ENCODE results near the gene LOXL3.
"Not testable (repeated sequence)": the region's sequence is repeated elsewhere in the genome, so short reads cannot be mapped to it uniquely, and the experiment has no call there.

The LOXL3 gene

DNA sequence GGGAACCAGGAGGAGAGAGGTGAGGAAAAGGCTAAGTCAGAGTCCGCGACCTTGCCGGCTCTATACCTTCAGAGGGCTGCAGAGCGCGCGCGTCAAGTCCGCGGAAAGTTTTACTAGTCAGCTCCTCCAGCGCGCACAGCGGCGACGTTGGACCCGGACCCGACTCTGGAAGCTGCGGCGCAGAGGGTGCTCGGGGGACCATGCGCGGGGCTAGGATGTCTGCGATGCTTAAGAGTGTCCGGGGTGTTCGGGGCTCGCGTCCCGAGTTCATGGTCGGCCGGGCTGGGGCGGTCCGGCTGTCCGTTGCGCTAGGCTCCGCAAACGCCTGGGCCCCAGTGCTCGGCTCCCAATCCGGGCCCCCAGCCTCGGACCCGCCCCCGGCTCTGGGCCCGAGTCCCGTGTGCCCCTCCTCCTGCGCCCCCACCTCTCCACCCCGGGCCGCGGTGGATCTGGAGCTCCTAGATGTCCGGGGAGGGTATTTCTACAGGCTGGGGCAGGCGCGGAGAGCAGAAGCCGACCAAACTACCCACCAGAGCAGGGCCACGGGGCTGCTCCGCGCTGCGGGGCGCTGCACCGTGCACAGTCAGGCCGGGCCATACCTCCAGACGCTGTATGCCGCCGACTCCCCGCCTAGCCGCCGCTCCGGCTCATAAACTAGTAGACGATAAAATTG lies 54.3 kb downstream of the LOXL3 start, which contains the start of gene LBX2:
TSS of gene LBX2 (minus strand) at position 337 of the 673 bp plus-strand sequence. CDS start at position 271, 66 bp downstream.
- ATAC-seq: peak; percentile 42
- H3K9me3 Mint-ChIP-seq: no peaks in the 10 kb centered on the region
- peak within 1 kb of the TSS; percentile 59 to 66 for H3K27ac Mint-ChIP-seq
- peak in 1 of 2 donors; percentile 37 for DNase-seq
- peak within 1 kb of the TSS; percentile 88 to 89 for H3K4me3 Mint-ChIP-seq
- peaks cover 71% of the 10 kb centered on the region for H3K27me3 Mint-ChIP-seq
- peaks cover 56% of the 10 kb centered on the region for H3K4me1 Mint-ChIP-seq

DNA sequence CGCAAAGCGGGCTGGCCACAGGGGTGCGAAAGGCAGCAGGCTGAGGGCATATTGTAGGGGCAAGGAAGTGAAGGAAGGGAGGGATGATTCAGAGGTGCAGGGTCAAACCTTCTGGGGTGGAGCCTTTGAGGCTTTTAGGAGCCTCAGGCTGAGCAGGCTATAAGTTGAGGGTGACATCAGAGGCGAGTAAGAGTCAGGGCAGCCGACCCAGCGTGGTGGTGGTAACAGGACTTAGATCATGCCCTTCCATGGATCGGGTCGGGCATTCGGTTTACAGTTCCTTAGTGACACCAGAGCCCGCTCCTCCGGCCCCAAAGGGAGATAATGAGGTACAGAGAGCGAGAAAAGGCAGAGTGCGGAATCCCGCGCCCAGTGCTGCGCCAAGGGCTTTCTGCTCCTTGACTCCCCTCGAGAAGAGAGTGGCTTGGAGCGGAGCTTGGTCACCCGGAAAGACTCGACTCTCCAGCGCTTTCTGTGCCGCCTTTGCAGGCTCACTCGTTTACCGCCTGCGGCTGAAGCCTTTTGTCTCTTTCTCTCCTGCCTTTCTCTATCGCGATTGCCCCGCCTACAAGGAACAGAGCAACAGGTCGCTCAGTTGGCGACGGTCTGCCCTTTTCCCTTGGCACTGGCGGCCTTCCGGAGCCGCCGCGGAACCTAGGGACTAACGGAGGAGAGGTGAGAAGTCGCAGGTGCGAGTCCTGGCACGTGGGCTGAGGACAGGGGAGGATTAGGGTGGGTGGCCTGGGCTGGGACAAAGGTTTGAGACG lies 55.1 kb downstream of the LOXL3 start:
- Mint-ChIP-seq H3K27ac (peak overlapping the region; percentile 59 to 66), H3K27me3 (peaks cover 64% of the 10 kb centered on the region), H3K4me1 (peaks cover 49% of the 10 kb centered on the region), H3K9me3 (no peaks in the 10 kb centered on the region), H3K4me3 (peak overlapping the region; percentile 88 to 89)
- peak; percentile 56 for ATAC-seq
- DNase-seq: peak in 1 of 2 donors; percentile 40

DNA sequence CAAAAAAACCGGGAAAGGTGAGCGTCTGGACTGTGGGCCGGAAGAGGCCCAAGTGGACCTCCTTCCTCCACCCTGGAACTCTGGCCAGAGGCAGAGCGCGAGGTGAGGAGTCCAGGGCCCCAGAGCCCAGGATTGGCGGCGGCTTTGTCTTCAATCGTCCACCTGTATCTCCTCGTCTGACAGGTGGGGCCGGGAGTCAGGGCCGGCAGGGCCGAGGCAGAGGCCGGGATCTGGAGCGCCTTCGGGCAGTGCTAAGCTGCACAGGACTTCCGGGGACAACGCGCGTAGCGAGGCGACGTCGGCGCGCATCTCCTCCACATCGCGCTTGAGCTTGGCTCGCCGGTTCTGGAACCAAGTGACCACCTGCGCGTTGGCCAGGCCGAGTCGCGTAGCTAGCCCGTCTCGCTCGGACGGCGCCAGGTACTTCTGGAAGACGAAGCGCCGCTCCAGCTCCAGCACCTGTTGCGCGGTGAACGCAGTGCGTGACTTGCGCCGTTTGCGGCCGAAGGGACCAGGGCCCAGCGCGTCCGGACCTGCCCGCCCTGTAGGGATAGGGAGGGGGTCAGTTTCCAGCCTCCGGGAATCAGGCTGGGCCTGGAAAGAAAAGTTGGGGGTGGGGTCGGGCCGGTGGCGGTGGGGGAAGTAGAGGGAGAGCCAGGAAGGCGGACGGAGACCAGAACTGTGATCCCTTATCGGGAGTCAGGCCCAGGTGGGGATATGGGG lies 55.8 kb downstream of the LOXL3 start:
- peak overlapping the region; percentile 88 to 89 for H3K4me3 Mint-ChIP-seq
- DNase-seq (peak in 1 of 2 donors; percentile 35), ATAC-seq (peak; percentile 44)
- H3K9me3 Mint-ChIP-seq: no peaks in the 10 kb centered on the region
- H3K4me1 Mint-ChIP-seq: peaks cover 41% of the 10 kb centered on the region
- H3K27me3 Mint-ChIP-seq: peaks cover 56% of the 10 kb centered on the region
- H3K27ac Mint-ChIP-seq: peak overlapping the region; percentile 56 to 59

DNA sequence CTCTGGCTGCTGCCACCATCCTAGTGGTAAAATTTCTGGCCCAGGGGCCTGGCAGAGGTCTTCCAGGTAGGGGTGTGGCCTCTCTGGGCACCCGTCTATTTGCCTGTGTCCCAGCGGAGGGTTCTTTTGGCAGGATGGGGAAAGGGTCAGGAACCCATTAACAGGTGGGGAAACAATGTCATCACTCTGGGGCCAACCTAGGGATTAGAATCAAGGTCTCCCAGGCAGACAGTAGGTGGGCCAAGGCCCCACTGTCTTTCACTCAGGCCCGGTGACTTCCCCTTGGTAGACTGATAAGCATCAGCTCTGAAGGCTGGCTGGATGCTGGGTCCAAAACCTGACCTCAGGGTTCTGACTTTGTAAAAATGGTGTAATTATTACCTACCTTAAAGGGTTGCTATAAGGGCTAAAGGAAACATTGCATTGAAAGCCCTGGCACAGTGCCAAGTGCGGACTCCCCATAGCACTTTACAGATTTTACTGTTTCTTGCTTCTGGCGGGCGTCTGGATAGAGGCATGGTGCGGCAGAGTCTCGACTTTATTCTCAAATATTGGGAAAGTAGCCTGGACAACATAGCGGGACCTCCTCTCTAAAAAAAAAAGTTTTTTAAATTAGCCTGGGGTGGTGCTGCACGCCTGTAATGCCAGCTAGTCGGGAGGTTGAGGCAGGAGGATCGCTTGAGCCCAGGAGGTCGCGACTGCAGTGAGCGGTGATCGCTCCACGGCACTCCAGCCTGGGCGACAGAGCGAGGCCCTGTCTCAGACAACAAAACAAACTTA lies 56.6 kb downstream of the LOXL3 start:
- no peaks in the 10 kb centered on the region for H3K9me3 Mint-ChIP-seq
- peak overlapping the region; percentile 88 to 89 for H3K4me3 Mint-ChIP-seq
- no peak for ATAC-seq
- H3K27me3 Mint-ChIP-seq: peaks cover 49% of the 10 kb centered on the region
- no peak overlapping the region for H3K27ac Mint-ChIP-seq
- peaks cover 34% of the 10 kb centered on the region for H3K4me1 Mint-ChIP-seq
- no peak for DNase-seq

DNA sequence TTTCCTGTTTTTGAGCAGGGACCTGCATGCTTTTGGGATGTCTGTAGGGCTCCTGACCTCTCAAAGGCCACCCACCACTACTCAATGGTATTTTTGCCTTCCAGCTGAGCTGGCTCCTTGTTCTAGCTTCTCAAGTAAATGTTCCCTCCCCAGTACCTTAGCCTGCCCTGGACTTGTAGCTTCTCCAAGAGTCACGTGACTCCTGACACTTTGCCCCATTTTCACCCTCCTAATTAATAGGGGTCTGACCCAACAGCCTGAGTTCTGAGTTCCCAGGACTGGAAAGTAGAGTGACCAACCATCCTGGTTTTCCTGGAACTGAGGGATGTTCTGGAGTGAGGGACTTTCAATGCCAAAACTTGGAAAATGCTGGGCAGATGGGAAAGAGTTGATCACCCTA lies 58.3 kb downstream of the LOXL3 start:
- Mint-ChIP-seq H3K27me3 (peaks cover 31% of the 10 kb centered on the region), H3K9me3 (no peaks in the 10 kb centered on the region), H3K27ac (no peak overlapping the region), H3K4me1 (peaks cover 29% of the 10 kb centered on the region), H3K4me3 (no peak overlapping the region)
- ATAC-seq: no peak
- no peak for DNase-seq

DNA sequence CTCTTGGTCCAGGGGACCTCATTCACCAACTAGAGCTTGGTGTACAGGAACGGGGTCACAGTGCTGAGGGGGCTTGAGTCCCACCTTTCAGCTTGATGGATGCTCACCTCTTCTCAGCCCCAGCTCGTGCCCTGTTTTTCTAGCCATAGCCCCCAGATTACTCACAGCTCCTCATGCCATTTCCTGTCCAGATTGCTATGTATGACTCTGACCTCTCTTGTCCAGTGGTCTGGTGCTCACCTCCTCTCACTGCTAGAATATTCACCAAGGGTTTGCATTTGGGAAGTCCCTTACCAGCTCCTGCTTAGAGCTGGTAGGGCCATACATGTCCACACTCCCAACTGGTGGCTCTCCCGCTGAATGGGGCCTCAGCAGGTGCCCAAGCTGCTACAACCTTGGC lies 60.2 kb downstream of the LOXL3 start:
- no peak overlapping the region for H3K27ac Mint-ChIP-seq
- ATAC-seq (no peak), DNase-seq (no peak)
- H3K9me3 Mint-ChIP-seq: no peaks in the 10 kb centered on the region
- H3K4me1 Mint-ChIP-seq: peaks cover 13% of the 10 kb centered on the region
- H3K4me3 Mint-ChIP-seq: no peak overlapping the region
- H3K27me3 Mint-ChIP-seq: peaks cover 12% of the 10 kb centered on the region

DNA sequence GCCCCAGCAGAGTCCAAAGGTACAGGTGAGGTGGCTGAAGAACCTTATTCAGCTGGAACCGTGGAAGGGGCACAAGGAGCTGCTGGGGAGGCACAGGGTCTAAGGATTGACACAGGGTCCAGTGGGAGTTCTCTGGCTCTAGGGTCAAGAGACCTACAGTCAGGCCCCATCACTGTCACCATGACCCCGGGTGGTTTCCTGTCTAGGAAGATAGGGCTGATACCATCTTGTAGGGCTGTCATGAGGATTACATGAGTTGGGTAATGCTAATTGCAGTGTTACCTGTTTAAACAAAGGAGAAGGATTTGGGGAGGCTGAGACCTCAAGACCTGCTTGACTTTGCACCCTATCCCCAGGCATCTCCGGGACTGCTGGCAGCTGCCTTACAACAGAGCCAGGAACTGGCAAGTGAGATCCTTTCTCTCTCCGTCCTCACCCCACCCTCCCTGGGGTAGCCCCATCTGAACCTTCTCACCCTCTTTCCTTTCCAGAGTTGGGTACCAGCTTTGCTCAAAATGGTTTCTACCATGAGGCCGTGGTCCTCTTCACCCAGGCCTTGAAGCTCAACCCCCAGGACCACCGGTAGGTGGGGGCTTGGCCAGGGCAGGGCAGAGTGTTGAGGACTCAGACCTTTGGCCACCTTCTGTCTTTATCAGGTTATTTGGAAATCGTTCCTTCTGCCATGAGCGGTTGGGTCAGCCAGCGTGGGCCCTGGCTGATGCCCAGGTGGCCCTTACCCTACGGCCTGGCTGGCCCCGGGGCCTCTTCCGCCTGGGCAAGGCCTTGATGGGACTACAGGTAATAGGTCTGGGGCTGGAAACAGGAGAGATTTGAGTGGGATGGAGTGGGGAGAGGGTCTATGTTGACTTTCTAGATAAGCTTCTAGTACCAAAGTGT lies 61.8 kb downstream of the LOXL3 start:
- ATAC-seq (no peak), DNase-seq (no peak)
- Mint-ChIP-seq H3K4me3 (no peak overlapping the region), H3K4me1 (peaks cover 2% of the 10 kb centered on the region), H3K27ac (no peak overlapping the region), H3K9me3 (no peaks in the 10 kb centered on the region), H3K27me3 (no peaks in the 10 kb centered on the region)

DNA sequence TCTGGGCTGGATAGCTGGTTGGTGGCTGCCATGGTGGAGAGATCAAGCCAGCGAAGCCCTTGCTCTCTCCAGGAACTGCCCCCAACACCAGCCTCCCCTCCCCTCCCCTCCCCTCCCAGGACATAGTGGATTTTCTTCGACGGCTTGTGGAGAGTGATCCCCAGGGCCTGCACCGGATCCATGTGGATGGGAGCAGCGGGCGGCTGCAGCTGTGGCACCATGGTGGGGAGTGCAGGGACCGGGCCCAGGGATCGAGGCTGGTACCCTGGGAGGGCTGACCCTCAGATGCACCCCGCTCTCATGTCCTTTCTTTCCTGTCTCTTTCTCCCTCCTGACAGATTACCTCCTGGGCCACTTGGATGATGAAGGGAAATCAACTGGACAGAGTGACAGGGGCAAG lies 63.8 kb downstream of the LOXL3 start:
- H3K27me3 Mint-ChIP-seq: no peaks in the 10 kb centered on the region
- DNase-seq: no peak
- peaks cover 6% of the 10 kb centered on the region for H3K4me1 Mint-ChIP-seq
- H3K27ac Mint-ChIP-seq: no peak overlapping the region
- H3K9me3 Mint-ChIP-seq: no peaks in the 10 kb centered on the region
- no peak overlapping the region for H3K4me3 Mint-ChIP-seq
- peak; percentile 26 for ATAC-seq

DNA sequence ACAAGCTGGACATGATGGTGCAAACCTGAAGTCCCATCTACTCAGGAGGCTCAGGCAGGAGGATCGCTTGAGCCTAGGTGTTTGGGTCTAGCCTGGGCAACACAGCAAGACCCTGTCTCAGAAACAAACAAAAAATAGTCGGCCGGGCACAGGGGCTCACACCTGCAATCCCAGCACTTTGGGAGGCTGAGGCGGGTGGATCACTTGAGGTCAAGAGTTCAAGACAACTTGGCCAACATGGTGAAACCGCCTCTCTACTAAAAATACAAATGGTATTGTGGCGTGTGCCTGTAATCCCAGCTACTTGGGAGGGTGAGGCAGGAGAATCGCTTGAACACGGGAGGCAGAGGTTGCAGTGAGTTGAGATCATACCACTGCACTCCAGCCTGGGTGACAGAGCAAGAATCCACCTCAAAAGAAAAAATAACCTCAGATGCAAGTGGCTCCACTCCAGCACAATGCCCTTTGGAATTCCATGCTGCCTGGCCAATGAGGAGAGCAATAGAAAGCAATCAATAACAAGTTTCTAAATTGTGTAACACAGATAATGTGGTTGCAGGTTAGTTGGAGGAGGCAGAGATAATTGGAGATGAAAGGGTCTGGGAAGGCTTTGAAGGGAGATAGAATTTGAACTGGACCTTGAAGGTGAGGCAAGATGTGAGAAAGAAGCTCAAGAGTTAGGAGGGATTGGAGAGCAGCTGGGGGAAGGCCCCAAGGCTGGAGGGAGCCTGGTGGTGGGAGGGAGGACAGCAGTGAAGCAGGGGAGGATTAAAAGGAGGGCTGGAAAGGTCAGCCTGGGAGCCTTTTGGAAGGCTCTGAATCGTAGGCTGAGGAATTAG lies 64.9 kb downstream of the LOXL3 start:
- ATAC-seq: no peak
- Mint-ChIP-seq H3K9me3 (no peaks in the 10 kb centered on the region), H3K4me3 (no peak overlapping the region), H3K27me3 (no peaks in the 10 kb centered on the region), H3K27ac (peak overlapping the region in 1 of 2 donors; percentile 1), H3K4me1 (peaks cover 11% of the 10 kb centered on the region)
- DNase-seq: no peak

DNA sequence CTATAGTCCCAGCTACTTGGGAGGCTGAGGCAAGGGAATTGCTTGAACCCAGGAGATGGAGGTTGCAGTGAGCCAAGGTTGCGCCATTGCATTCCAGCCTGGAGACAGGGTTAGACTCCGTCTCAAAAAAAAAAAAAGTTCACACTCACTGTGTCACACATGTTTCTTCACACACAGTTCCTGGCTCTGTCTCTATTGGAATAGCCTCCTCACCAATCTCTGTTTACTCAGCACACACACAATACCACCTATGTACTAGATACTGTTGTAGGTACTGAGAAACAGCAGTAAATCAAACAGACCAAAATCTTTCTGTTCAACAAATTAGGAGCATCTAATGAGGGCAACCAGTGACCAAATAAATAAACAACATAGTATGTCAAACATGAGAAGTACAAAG lies 67.6 kb downstream of the LOXL3 start:
- peak overlapping the region in 1 of 2 donors; percentile 43 for H3K27ac Mint-ChIP-seq
- H3K9me3 Mint-ChIP-seq: no peaks in the 10 kb centered on the region
- no peak overlapping the region for H3K4me3 Mint-ChIP-seq
- DNase-seq (no peak), ATAC-seq (no peak)
- peaks cover 30% of the 10 kb centered on the region for H3K4me1 Mint-ChIP-seq
- no peaks in the 10 kb centered on the region for H3K27me3 Mint-ChIP-seq

DNA sequence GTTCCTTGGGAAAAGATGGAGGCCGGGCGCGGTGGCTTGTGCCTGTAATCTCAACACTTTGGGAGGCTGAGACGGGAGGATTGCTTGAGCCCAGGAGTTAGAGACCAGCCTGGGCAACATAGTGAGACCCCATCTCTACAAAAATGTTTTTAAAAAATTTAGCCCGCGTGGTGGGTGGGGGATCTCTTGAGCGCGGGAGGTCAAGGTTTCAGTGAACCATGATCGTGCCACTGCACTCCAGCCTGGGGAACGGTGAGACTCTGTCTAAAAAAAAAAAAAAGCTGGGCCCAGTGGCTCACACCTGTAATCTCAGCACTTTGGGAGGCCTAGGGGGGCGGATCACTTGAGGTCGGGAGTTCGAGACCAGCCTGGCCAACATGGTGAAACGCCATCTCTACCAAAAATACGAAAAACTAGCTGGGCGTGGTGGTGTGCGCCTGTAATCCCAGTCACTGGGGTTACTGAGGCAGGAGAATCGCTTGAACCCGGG lies 70.0 kb downstream of the LOXL3 start:
- Mint-ChIP-seq H3K4me1 (peaks cover 48% of the 10 kb centered on the region), H3K27ac (peak overlapping the region; percentile 99), H3K4me3 (peak overlapping the region; percentile 94 to 98)
- ATAC-seq, H3K9me3 Mint-ChIP-seq, DNase-seq, H3K27me3 Mint-ChIP-seq: not testable (repeated sequence)

DNA sequence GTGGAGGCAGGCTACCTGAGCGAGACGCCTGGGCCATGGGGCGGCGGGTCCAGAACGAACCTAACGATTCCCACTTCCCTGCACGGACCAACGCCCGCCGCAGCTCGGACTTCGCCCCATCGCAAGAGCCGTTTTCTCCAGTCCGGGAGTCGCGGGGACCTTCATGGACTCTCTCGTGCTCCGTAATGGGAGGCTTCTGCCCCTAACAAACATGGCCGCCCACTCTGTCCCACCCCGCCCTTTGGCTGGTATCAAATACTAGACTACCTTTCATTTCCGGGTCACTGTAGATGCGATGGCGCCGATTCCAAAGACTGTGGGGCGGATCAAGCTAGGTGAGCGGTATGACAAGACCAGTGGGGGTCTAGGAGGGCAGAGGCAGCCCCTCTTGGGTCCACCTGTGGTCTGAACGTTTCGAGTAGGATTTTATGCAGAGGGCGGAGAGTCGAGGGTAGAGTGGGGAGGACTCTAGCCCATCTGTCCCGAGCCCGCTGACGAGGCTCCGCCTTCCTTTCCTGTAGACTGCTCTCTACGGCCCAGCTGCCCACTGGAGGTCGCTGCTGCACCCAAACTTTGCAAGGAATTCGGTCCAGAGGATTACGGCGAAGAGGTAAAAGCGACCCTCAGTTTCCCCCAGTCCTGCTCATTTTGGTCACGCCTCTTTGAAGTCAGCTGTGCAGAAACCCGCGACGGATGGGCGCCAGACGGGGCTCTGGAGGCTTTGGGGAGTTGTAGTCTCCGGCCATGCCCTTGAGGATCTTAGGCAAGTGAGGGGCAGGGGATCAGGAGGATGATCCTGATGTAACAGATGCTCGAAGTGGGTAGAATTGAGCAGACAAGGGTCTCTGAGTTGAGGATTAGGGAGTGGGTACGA lies 70.7 kb downstream of the LOXL3 start, which contains the start of the genes CCDC142 and TTC31:
TSS of gene CCDC142 (minus strand) at position 198 of the 874 bp plus-strand sequence. CDS start at position 37, 161 bp downstream.
TSS of gene TTC31 (plus strand) at position 281 of the 874 bp plus-strand sequence. CDS start at position 296, 15 bp downstream.
- Mint-ChIP-seq H3K27me3 (no peaks in the 10 kb centered on the region), H3K9me3 (no peaks in the 10 kb centered on the region), H3K4me1 (peaks cover 48% of the 10 kb centered on the region), H3K27ac (peak within 1 kb of the TSS; percentile 99), H3K4me3 (peak within 1 kb of the TSS; percentile 94 to 98)
- peak; percentile 90 to 94 for DNase-seq
- peak; percentile 95 for ATAC-seq

Data from stimulated activated naive CD8-positive, alpha-beta T cell treated with anti-CD3 and anti-CD28 coated beads, Interleukin-15, amount 100 ng/mL, for 72 hours (primary cell).